Body of pancreas (tissue), 4 donors: Measurements from ENCODE around the gene HTRA2.

Source experiments
- POLR2A ChIP-seq, 3 donors: fragments of 450-650 bp; IDR thresholded peaks; one replicate each; pipeline ENCODE4 v1.6.1; 2016; ENCODE audit warnings: antibody characterized with exemption in 3 of 3, mild to moderate bottlenecking in 2 of 3
- TF ChIP-seq, protein P1 (sequence below), 7 experiments: fragments of 450-650 bp in 4 of 7; fragments of 200-600 bp in 3 of 7; sonication (generic) in 3 of 7; IDR thresholded peaks; one replicate each; pipeline ENCODE4 v1.5.1; 2016 to 2019; ENCODE audit warnings: antibody characterized with exemption in 7 of 7

DNA sequence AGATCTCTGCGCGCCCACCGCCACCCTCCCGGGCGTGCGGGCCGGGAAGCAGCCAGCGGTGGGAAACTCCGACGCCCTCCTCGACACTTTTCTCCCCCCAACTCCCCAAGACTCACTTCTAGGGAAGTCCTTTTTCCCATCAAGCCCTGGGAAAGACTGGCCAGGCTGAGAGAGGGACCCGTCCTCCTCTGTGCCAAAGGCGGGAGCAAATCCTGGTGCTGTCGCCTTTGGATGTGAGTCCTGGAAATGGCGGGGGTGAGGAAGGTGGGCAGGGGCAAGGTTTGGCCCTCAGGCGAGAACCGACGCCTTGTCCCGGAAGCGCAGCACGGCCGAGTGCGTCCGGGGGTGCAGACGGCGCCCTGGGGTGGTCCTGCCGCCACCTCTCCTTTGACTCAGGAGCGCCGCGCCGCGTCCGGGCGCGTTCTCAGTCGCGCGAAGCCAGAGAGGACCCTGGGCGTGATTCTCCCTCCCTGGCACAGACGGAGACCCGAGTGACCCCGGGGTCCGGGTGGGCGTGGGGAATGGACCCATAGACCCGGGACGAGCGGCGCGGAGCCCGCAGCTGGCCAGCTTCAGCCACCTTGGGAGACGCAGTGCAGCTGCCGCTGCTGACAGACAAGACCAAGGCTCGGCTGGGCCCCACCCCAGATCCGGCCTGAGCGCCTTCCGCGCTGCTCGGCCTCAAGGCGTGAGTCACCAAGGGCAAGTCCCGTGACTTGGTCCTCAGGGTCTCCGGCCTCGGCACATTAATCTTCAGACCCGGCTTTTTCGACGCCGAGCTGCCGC lies 26.8 kb upstream of the HTRA2 start:
- TF ChIP-seq, protein P1, sequence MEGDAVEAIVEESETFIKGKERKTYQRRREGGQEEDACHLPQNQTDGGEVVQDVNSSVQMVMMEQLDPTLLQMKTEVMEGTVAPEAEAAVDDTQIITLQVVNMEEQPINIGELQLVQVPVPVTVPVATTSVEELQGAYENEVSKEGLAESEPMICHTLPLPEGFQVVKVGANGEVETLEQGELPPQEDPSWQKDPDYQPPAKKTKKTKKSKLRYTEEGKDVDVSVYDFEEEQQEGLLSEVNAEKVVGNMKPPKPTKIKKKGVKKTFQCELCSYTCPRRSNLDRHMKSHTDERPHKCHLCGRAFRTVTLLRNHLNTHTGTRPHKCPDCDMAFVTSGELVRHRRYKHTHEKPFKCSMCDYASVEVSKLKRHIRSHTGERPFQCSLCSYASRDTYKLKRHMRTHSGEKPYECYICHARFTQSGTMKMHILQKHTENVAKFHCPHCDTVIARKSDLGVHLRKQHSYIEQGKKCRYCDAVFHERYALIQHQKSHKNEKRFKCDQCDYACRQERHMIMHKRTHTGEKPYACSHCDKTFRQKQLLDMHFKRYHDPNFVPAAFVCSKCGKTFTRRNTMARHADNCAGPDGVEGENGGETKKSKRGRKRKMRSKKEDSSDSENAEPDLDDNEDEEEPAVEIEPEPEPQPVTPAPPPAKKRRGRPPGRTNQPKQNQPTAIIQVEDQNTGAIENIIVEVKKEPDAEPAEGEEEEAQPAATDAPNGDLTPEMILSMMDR (IDR thresholded peaks at IDR 0.05) = peak in 1 of 7 experiments; percentile 11
- peak; percentile 63 to 75 (median 70) for TF ChIP-seq POLR2A (IDR thresholded peaks at IDR 0.05)
